HuH-7 (cell line): ENCODE results near the gene NDUFA3.

ENCODE experiments used
- DNase-seq: peaks from one replicate; pipeline ENCODE4 v3.0.0; 2011; ENCODE audit warnings: low spot score

Gene NDUFA3

GRCh38 chr19:54107876-54108490 is 5.3 kb downstream of the NDUFA3 start:
- DNase-seq: no peak

- DNase-seq: no peak
Measured at GRCh38 chr19:54108496-54108895, 5.8 kb downstream of the NDUFA3 start.

- no peak for DNase-seq
Measured at GRCh38 chr19:54109651-54110050, 7.0 kb downstream of the NDUFA3 start.

GRCh38 chr19:54114340-54115108 is 11.9 kb downstream of the NDUFA3 start:
- no peak for DNase-seq

GRCh38 chr19:54115109-54116063 is 12.7 kb downstream of the NDUFA3 start, which contains the start of the genes PRPF31 and TFPT:
Gene PRPF31, plus strand, starts transcription at chr19:54115754. Its CDS starts 2,525 bp downstream, at chr19:54118279.
Gene TFPT, minus strand, starts transcription at chr19:54115657. Its CDS starts 388 bp downstream, at chr19:54115269.
- peak; percentile 98 for DNase-seq

GRCh38 chr19:54121259-54121658 is 18.6 kb downstream of the NDUFA3 start:
- DNase-seq: no peak

- no peak for DNase-seq
Measured at GRCh38 chr19:54123682-54124081, 21.0 kb downstream of the NDUFA3 start.

- no peak for DNase-seq
Measured at GRCh38 chr19:54124393-54124792, 21.7 kb downstream of the NDUFA3 start.

GRCh38 chr19:54125713-54126112 is 23.1 kb downstream of the NDUFA3 start:
- DNase-seq: no peak

- no peak for DNase-seq
Measured at GRCh38 chr19:54127688-54128440, 25.2 kb downstream of the NDUFA3 start.

- DNase-seq: no peak
Measured at GRCh38 chr19:54128441-54128725, 25.7 kb downstream of the NDUFA3 start.

- DNase-seq: no peak
Measured at GRCh38 chr19:54128796-54129616, 26.4 kb downstream of the NDUFA3 start.

GRCh38 chr19:54129617-54129996 is 27.0 kb downstream of the NDUFA3 start:
- no peak for DNase-seq

GRCh38 chr19:54133312-54133956 is 30.8 kb downstream of the NDUFA3 start:
- DNase-seq: no peak

- no peak for DNase-seq
Measured at GRCh38 chr19:54133957-54134590, 31.4 kb downstream of the NDUFA3 start.

- peak; percentile 31 for DNase-seq
Measured at GRCh38 chr19:54136086-54136863, 33.6 kb downstream of the NDUFA3 start.

GRCh38 chr19:54136864-54137698 is 34.4 kb downstream of the NDUFA3 start:
- DNase-seq: peak; percentile 100
